Endothelial cell of umbilical vein (primary cell): ENCODE results near the gene ITPR1. TPM values are rescaled to one million over a fixed set of nuclear protein-coding genes. Genes with fewer than 3 reads are reported as not detected.

Experiments
- BruUV-seq: library from RNA; stranded (reverse); fragments of 400-500 nt; replicated peaks from 2 replicates; lab custom pipeline; 2021; lab: Mats Ljungman, UMichigan
- CTCF ChIA-PET: fragments of 300-600, 350-600 bp; sonication (Branson Sonifier 250); formaldehyde crosslinking; loops from one replicate; lab custom pipeline; 2021; ENCODE audit warnings: antibody characterized with exemption, inconsistent platforms; lab: Charles Lee
- POLR2A ChIA-PET: fragments of 300-600, 350-600 bp; sonication (Branson Sonifier 250); formaldehyde crosslinking; loops from one replicate; lab custom pipeline; 2021; ENCODE audit warnings: antibody characterized with exemption, inconsistent platforms; lab: Charles Lee
- DNase-seq: peaks from one replicate; pipeline ENCODE4 v3.0.0-alpha.2; 2011; ENCODE audit warnings: low read depth, low spot score
- FAIRE-seq: peaks from 2 replicates; lab custom pipeline; 2011; peaks lifted over from hg19 to GRCh38; lab: Jason Lieb, UNC
- H2AFZ ChIP-seq: 2 replicates; pipeline ENCODE4 v1.6.0; 2012; ENCODE audit warnings: low read depth, low read length, control low read depth, inconsistent platforms
- H3K27ac ChIP-seq: 2 replicates; pipeline ENCODE4 v1.5.1; 2011; ENCODE audit warnings: low read depth, mild to moderate bottlenecking, control low read depth, low read length, moderate library complexity; ENCODE audit not compliant: insufficient read depth
- H3K27me3 ChIP-seq, 2 experiments: 2 replicates each; pipeline versions ENCODE4 v1.6.0 to v1.6.1; 2011; ENCODE audit warnings: low read length in 2 of 2, mixed read lengths in 1 of 2; ENCODE audit not compliant: control insufficient read depth in 2 of 2, insufficient read depth in 2 of 2
- H3K36me3 ChIP-seq, 2 experiments: 2 replicates in 1 of 2; 3 replicates in 1 of 2; pipeline ENCODE4 v1.5.1; 2011; ENCODE audit warnings: low read length in 2 of 2, mild to moderate bottlenecking in 1 of 2, moderate library complexity in 1 of 2; ENCODE audit not compliant: control insufficient read depth in 2 of 2, insufficient read depth in 2 of 2; ENCODE audit errors: extremely low read depth in 1 of 2
- H3K4me1 ChIP-seq: 3 replicates; pipeline ENCODE4 v1.5.1; 2011; ENCODE audit warnings: mild to moderate bottlenecking, low read length; ENCODE audit not compliant: control insufficient read depth, insufficient read depth; ENCODE audit errors: extremely low read depth
- H3K4me2 ChIP-seq: 2 replicates; pipeline ENCODE4 v1.6.1; 2011; ENCODE audit warnings: low read length, control low read depth, mixed read lengths; ENCODE audit not compliant: insufficient read depth
- H3K4me3 ChIP-seq, 3 experiments: fragments of 200-600 bp in 1 of 3; sonication (generic), shearing (Covaris generic) in 1 of 3; replicated peaks in 1 of 3; 2 replicates each; pipeline ENCODE4 v1.5.1; 2011 to 2016; ENCODE audit warnings: control low read depth in 3 of 3, low read length in 3 of 3, mild to moderate bottlenecking in 2 of 3, inconsistent platforms in 1 of 3, low read depth in 1 of 3, moderate library complexity in 1 of 3; ENCODE audit not compliant: insufficient read depth in 1 of 3
- H3K79me2 ChIP-seq: 2 replicates; pipeline ENCODE4 v1.6.0; 2012; ENCODE audit warnings: low read length, inconsistent platforms; ENCODE audit not compliant: control insufficient read depth, insufficient read depth
- H3K9ac ChIP-seq: replicated peaks from 2 replicates; pipeline ENCODE3; 2011; ENCODE audit warnings: low read length, control low read depth; ENCODE audit not compliant: insufficient read depth; ENCODE audit errors: extremely low read depth
- H3K9me1 ChIP-seq: replicated peaks from 3 replicates; pipeline ENCODE4 v1.6.0; 2011; ENCODE audit warnings: mild to moderate bottlenecking, low read length; ENCODE audit not compliant: control insufficient read depth, insufficient read depth; ENCODE audit errors: extremely low read depth
- H3K9me3 ChIP-seq: replicated peaks from 2 replicates; pipeline ENCODE4 v1.5.1; 2012; ENCODE audit warnings: low read length, inconsistent platforms; ENCODE audit not compliant: control insufficient read depth, insufficient read depth
- H4K20me1 ChIP-seq: replicated peaks from 2 replicates; pipeline ENCODE3; 2011; ENCODE audit warnings: mild to moderate bottlenecking, low read length; ENCODE audit not compliant: control insufficient read depth, insufficient read depth; ENCODE audit errors: extremely low read depth
- CTCF ChIP-seq, 2 donors: IDR thresholded peaks; 1 replicate in 1 of 2; 2 replicates in 1 of 2; pipeline ENCODE4 v1.5.1; 2011; ENCODE audit warnings: low read length in 2 of 2, mild to moderate bottlenecking in 2 of 2, moderate library complexity in 2 of 2, control low read depth in 1 of 2, inconsistent platforms in 1 of 2, low read depth in 1 of 2; ENCODE audit not compliant: insufficient read depth in 1 of 2; ENCODE audit errors: extremely low read depth in 1 of 2
- EZH2 ChIP-seq: IDR thresholded peaks from 2 replicates; pipeline ENCODE4 v1.6.1; 2012; ENCODE audit warnings: borderline replicate concordance, low read depth, mild to moderate bottlenecking, moderate library complexity, low read length, inconsistent platforms; ENCODE audit not compliant: severe bottlenecking
- FOS ChIP-seq: IDR thresholded peaks from 2 replicates; pipeline ENCODE4 v1.6.1; 2011; ENCODE audit warnings: mild to moderate bottlenecking, low read length, moderate library complexity, borderline replicate concordance; ENCODE audit not compliant: insufficient read depth
- GATA2 ChIP-seq: IDR thresholded peaks from 2 replicates; pipeline ENCODE4 v1.7.0; 2011; ENCODE audit warnings: low read depth, mild to moderate bottlenecking, moderate library complexity, mixed read lengths, low read length; ENCODE audit not compliant: insufficient read length, insufficient read depth
- JUN ChIP-seq: IDR thresholded peaks from 2 replicates; pipeline ENCODE4 v1.6.1; 2011; ENCODE audit warnings: borderline replicate concordance, low read depth; ENCODE audit not compliant: insufficient read length, insufficient read depth
- MYC ChIP-seq: IDR thresholded peaks from one replicate; pipeline ENCODE4 v1.6.1; 2011; ENCODE audit warnings: mild to moderate bottlenecking, low read depth, low read length
- POLR2A ChIP-seq: IDR thresholded peaks from 2 replicates; pipeline ENCODE4 v1.6.1; 2012; ENCODE audit warnings: low read depth, mild to moderate bottlenecking, control low read depth, low read length
- POLR2AphosphoS5 ChIP-seq: IDR thresholded peaks from 2 replicates; pipeline ENCODE4 v1.6.1; 2012; ENCODE audit warnings: low read depth, mild to moderate bottlenecking, control low read depth, low read length, moderate library complexity; ENCODE audit not compliant: insufficient read depth
- dilution Hi-C: fragments of 300-500 bp; cut with MboI; formaldehyde crosslinking; loops from one replicate; pipeline ENCODE4 v1.15.0; 2019; ENCODE audit warnings: low sequenced_read_pairs; ENCODE audit not compliant: extremely low pct_ligation_motif_present
- intact Hi-C: fragments of 100-400 bp; cut with micrococcal nuclease; formaldehyde crosslinking; loops from one replicate; pipeline ENCODE4 v1.10.0; 2022
- polyA plus RNA-seq, 4 experiments: library from polyadenylated mRNA; depleted of rRNA in 3 of 4; stranded (reverse) in 3 of 4; unstranded in 1 of 4; fragments of >200 nt; gene quantifications; 2 replicates each; pipeline versions ENCODE4 v1.2.1 to v1.2.3, GENCODE V29; 2011 to 2012; ENCODE audit warnings: missing spikeins in 1 of 4
- total RNA-seq: library from RNA; stranded (reverse); gene quantifications from 2 replicates; pipeline ENCODE4 v1.2.3, GENCODE V29; 2021
- TF ChIP-seq, protein P1 (sequence below): IDR thresholded peaks from 2 replicates; pipeline ENCODE4 v1.6.1; 2011; ENCODE audit not compliant: insufficient read depth, insufficient read length

ITPR1 gene
- total and polyA plus RNA-seq, 2 donors (not counting 3 experiments of a cell fraction or from before 2014, with no cell fraction given), result 5.1 to 16.1 TPM

GRCh38 chr3:4805662-4806061 is 312.5 kb downstream of the ITPR1 start:
- intact Hi-C loops, result no loop called here
- H3K4me2 ChIP-seq, result no peak overlapping the region
- POLR2A ChIA-PET, result no interaction called here
- TF ChIP-seq MYC (no peak), JUN (no peak), GATA2 (no peak), CTCF (IDR thresholded peaks at IDR 0.05; ENCODE audit: extremely low read depth in 1 of 2, insufficient read depth in 1 of 2, low read depth in 1 of 2, low read length in 2 of 2) (no peak), POLR2A (no peak), EZH2 (no peak), FOS (no peak), POLR2AphosphoS5 (no peak)
- TF ChIP-seq, protein P1, sequence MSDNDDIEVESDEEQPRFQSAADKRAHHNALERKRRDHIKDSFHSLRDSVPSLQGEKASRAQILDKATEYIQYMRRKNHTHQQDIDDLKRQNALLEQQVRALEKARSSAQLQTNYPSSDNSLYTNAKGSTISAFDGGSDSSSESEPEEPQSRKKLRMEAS, result no peak
- dilution Hi-C loops, result no loop called here
- H3K9ac ChIP-seq, result no peak overlapping the region
- FAIRE-seq (no peak), DNase-seq (no peak)
- no peaks in the 10 kb centered on the region for H3K9me3 ChIP-seq
- H3K4me1 ChIP-seq, result no peaks in the 10 kb centered on the region
- no peak overlapping the region for H2AFZ ChIP-seq
- H3K36me3 ChIP-seq, result no peaks in the 10 kb centered on the region
- no peak overlapping the region for H3K4me3 ChIP-seq
- H3K9me1 ChIP-seq, result no peaks in the 10 kb centered on the region
- H3K79me2 ChIP-seq, result no peaks in the 10 kb centered on the region
- no peaks in the 10 kb centered on the region for H3K27me3 ChIP-seq
- H4K20me1 ChIP-seq, result no peaks in the 10 kb centered on the region
- CTCF ChIA-PET, result interaction anchor here (1.5 to 2.0 kb wide), 2 partner anchors 16 to 170 kb away, joined by 4 read pairs; no protein-coding TSS in a partner anchor
- no peak overlapping the region for H3K27ac ChIP-seq
- BruUV-seq, result no TSS peak
